Measurements from ENCODE around the gene DMPK.

The DMPK gene

DNA sequence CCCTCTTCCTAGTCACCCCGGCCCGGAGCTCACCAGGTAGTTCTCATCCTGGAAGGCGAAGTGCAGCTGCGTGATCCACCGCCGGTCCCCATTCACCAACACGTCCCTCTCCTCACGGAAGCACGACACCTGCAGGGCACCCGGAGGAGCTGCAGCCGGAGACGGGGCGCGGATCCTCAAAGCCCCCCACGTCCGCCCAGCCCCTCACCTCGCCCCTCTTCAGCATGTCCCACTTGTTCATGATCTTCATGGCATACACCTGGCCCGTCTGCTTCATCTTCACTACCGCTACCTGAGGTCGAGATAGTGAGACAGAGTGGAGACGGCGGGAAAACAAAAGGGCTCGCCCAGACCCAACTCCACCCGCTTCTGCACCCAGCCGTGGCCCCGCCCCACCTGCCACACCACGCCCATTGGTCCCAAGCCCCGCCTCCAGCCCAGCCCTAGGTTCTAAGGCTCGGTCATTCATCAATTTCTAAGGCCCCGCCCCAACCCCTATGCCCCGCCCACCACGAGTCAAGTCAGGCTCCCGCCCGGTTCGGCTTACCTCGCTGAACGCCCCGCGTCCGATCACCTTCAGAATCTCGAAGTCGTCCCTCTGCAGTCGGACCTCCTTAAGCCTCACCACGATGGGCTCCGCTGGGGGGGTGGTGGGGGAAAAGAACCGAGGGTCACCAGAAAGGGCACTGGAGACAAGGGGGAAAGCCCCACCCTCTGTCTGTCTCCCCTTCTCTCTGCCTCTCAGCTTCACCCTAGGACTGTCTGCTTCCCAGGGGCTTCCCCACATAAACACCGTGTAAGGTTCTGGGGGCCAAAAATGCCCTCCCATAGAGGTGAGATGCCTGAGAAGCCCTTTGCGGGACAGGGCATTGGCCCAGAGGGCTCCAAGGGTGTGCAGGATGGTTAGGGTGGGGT lies 2.8 kb downstream of the DMPK start:
- H3K4me3 ChIP-seq (ENCODE audit: low read depth, low read length) = no peak overlapping the region
- TF ChIP-seq, protein P1, sequence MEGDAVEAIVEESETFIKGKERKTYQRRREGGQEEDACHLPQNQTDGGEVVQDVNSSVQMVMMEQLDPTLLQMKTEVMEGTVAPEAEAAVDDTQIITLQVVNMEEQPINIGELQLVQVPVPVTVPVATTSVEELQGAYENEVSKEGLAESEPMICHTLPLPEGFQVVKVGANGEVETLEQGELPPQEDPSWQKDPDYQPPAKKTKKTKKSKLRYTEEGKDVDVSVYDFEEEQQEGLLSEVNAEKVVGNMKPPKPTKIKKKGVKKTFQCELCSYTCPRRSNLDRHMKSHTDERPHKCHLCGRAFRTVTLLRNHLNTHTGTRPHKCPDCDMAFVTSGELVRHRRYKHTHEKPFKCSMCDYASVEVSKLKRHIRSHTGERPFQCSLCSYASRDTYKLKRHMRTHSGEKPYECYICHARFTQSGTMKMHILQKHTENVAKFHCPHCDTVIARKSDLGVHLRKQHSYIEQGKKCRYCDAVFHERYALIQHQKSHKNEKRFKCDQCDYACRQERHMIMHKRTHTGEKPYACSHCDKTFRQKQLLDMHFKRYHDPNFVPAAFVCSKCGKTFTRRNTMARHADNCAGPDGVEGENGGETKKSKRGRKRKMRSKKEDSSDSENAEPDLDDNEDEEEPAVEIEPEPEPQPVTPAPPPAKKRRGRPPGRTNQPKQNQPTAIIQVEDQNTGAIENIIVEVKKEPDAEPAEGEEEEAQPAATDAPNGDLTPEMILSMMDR (IDR thresholded peaks at IDR 0.05; ENCODE audit: low read depth, low read length) = 0 out of 2 replicates have a peak, but pooled peaks have one; percentile 10

DNA sequence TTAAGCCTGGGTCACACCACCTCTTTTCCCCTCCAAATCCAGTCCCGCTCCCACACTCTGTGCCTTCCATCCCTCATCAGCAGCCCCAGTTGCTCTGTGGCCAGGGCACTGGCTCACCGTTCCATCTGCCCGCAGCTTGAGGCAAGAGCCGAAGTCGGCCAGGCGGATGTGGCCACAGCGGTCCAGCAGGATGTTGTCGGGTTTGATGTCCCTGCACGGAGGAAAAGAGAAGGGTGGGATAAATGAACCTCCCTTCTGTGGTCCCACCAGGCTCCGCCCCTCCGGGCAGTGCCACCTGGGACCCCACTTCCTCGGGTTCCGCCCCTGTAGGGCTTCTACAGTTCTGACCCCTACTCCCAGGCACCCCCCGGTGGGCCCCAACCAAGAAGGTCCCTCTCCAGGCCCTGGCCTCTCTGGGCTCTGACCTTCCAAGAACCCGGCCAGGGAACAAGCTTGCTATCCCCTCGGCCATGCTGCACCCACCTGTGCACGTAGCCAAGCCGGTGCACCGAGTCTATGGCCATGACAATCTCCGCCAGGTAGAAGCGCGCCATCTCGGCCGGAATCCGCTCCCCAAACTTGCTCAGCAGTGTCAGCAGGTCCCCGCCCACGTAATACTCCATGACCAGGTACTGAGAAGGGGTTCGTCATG lies 4.2 kb downstream of the DMPK start:
- TF ChIP-seq, protein P1 (IDR thresholded peaks at IDR 0.05; ENCODE audit: low read depth, low read length) = no peak
- no peak overlapping the region for H3K4me3 ChIP-seq (ENCODE audit: low read depth, low read length)

DNA sequence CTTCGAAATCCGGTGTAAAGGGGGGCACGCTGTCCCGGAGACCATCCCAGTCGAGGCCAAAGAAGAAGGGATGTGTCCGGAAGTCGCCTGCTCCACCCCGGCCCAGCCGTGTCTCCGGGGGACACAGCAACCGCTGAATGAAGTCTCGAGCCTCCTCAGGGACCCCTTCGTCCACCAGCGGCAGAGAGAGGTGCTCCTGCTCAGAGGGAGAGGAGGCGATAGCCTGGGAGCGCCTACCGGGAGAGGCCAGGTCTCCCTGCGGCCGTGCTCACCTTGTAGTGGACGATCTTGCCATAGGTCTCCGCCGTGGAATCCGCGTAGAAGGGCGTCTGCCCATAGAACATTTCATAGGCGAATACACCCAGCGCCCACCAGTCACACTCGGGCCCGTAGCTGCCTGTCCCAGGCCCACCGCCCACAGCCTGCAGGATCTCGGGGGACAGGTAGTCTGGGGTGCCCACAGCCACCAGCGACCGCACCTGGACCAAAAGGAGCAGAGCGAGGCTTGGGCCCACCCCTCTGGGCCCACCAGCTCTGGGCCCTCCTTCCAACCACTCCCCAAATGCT lies 4.8 kb downstream of the DMPK start:
- H3K4me3 ChIP-seq (ENCODE audit: low read depth, low read length) = no peak overlapping the region

DNA sequence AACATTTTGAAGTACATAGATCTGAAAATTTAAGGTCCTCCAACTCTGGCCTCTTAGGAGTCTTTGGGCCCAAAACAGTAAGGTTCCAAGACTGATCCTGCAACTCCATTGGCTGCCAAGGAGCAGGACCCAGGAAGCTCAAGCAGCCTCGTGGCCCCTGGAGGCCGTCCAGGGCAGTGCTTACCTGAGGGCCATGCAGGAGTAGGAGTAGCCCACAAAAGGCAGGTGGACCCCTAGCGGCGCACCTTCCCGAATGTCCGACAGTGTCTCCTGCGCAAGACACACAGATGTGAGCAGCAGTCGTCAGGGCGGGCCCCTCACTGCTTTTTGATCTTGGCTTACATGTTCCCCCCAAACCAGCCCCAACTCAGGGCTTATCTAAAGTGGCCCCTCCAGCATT lies 7.5 kb downstream of the DMPK start:
- TF ChIP-seq, protein P1 (IDR thresholded peaks at IDR 0.05; ENCODE audit: low read depth, low read length) = no peak
- no peak overlapping the region for H3K4me3 ChIP-seq (ENCODE audit: low read depth, low read length)

More for the DNA sequence above, 4.8 kb downstream of the DMPK start:
- TF ChIP-seq, protein P1 (IDR thresholded peaks at IDR 0.05; ENCODE audit: low read depth, low read length) = no peak

DNA sequence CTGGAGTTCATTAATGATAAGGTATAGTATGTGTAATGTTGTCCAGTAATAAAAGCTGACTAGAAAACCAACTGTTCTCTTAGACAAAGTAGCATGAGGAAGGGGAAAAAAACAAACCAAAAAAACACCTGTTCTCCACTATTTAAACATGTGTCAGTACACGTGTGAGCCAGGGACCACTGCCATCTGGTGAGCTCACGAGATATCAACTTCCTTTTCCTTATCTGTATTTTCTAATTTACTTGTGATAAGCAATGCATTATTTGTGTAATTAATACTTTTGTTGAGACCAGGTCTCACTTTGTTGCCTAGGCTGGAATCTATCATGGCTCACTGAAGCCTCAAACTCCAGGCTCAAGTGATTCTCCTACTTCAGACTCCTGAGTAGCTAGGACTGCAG lies 8.9 kb downstream of the DMPK start:
- no peak overlapping the region for H3K4me3 ChIP-seq (ENCODE audit: low read depth, low read length)
- TF ChIP-seq, protein P1 (IDR thresholded peaks at IDR 0.05; ENCODE audit: low read depth, low read length) = no peak

DNA sequence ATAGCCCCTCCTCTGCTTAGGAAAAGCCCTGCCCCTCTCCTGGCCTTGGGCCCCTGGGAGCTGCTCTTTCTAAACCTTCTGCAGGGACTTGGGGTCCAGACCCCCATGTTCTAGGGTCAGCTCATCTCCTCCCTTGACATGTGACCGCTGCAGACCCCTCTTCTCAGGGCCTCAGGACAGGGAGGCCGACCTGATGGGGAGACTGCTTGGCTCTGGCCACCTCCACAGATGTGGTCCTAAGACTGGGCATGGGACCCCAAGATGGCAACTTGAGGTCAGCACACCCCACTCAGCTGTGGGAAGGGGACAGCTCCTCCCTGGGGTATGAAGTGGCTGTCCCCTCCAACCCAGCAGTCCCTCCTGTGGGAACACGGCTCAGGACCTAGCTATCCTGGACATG lies 9.4 kb downstream of the DMPK start:
- no peak overlapping the region for H3K4me3 ChIP-seq (ENCODE audit: low read depth, low read length)
- TF ChIP-seq, protein P1 (IDR thresholded peaks at IDR 0.05; ENCODE audit: low read depth, low read length) = no peak
